ENCODE results near the gene TOR1A. TPM values are rescaled to one million over a fixed set of nuclear protein-coding genes. Genes with fewer than 3 reads are reported as not detected.

Gene TOR1A
- total RNA-seq, 6 donors from 2014 or later = 15.6 to 56.5 (median 34.7) TPM

- peaks cover 8 to 59% (median 37%) of the 10 kb centered on the region in 4 donors for H3K36me3 ChIP-seq
- WGBS, 2 donors = 11 to 53% methylated on average over 5 to 23 of the region's 26 CpGs
- no peaks in the 10 kb centered on the region for H3K9me3 ChIP-seq
- H3K27ac ChIP-seq = peak overlapping the region; percentile 76 to 94 (median 86)
- no peak for TF ChIP-seq EP300 (IDR thresholded peaks at IDR 0.05)
- TF ChIP-seq, protein P1, sequence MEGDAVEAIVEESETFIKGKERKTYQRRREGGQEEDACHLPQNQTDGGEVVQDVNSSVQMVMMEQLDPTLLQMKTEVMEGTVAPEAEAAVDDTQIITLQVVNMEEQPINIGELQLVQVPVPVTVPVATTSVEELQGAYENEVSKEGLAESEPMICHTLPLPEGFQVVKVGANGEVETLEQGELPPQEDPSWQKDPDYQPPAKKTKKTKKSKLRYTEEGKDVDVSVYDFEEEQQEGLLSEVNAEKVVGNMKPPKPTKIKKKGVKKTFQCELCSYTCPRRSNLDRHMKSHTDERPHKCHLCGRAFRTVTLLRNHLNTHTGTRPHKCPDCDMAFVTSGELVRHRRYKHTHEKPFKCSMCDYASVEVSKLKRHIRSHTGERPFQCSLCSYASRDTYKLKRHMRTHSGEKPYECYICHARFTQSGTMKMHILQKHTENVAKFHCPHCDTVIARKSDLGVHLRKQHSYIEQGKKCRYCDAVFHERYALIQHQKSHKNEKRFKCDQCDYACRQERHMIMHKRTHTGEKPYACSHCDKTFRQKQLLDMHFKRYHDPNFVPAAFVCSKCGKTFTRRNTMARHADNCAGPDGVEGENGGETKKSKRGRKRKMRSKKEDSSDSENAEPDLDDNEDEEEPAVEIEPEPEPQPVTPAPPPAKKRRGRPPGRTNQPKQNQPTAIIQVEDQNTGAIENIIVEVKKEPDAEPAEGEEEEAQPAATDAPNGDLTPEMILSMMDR (IDR thresholded peaks at IDR 0.05) = no peak
- TF ChIP-seq POLR2AphosphoS5 (IDR thresholded peaks at IDR 0.05) = no peak
- TF ChIP-seq POLR2A (IDR thresholded peaks at IDR 0.05) = no peak
- DNase-seq = peak; percentile 53 to 82
- H3K4me1 ChIP-seq = peaks cover 7 to 13% (median 10%) of the 10 kb centered on the region in 4 donors
- no peaks in the 10 kb centered on the region for H3K27me3 ChIP-seq
- peak overlapping the region; percentile 61 to 99 (median 84) for H3K4me3 ChIP-seq
- peak; percentile 27 to 57 for ATAC-seq (ENCODE audit: low FRiP score in 2 of 2)
Observed at GRCh38 chr9:129822898-129823541, 916 bp downstream of the TOR1A start.

DNA sequence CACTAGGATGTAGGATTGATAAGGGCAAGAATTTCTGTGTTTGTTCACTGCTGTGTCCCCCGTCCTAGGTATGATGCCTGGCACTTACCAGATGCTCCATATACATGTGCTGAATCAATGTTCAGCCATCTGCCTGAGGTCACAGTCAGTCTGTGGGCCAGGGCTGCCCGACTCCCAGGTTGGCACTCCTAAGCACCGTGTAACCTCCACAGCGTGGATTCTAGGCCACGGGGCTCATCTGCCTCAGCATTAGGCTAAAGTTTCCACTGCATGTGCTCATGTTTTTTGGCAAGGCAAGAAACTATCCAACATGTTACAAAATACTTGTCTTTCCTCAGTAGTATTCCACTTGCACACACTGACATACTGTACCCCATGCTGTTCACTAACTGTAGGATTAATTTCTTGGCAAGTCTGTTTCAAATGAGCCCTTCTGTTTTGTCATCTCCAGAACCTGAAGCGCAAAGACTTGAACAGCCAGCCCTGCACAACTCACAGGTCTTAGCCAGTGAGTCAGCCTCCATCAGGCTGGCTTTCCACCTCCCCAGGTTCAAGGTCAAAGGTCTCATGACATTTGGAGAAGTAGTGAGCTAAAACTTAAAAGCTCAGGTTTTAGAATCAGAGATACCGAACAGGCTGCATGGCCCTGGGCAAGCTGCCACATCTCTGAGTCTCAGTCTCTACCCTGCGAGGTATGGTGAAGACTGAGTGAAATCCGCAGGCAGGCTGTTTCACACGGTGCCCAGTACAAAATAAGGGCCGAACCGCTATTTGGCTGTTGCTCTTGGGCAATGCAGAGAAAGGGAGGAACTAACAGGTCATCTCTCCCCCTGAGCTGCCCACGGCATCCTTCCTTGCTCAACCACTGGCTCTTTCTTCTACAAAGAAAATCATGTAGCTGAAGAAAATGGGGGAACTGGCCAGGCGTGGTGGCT lies 7.2 kb downstream of the TOR1A start:
- peak in 1 of 2 donors; percentile 43 for ATAC-seq (ENCODE audit: low FRiP score in 2 of 2)
- peaks cover 13 to 97% (median 73%) of the 10 kb centered on the region in 4 donors for H3K36me3 ChIP-seq
- H3K9me3 ChIP-seq = no peaks in the 10 kb centered on the region
- WGBS, 2 donors = 75 to 93% methylated on average over 14 of the region's 14 CpGs
- no peak for TF ChIP-seq POLR2AphosphoS5 (IDR thresholded peaks at IDR 0.05)
- no peak for TF ChIP-seq POLR2A (IDR thresholded peaks at IDR 0.05)
- TF ChIP-seq, protein P1 (IDR thresholded peaks at IDR 0.05) = no peak
- no peak for TF ChIP-seq EP300 (IDR thresholded peaks at IDR 0.05)
- H3K27ac ChIP-seq = peak overlapping the region in 2 of 4 donors; percentile 26 to 35
- H3K4me1 ChIP-seq = no peaks in the 10 kb centered on the region
- DNase-seq = peak in 1 of 2 donors; percentile 40
- no peaks in the 10 kb centered on the region for H3K27me3 ChIP-seq
- H3K4me3 ChIP-seq = no peak overlapping the region

DNA sequence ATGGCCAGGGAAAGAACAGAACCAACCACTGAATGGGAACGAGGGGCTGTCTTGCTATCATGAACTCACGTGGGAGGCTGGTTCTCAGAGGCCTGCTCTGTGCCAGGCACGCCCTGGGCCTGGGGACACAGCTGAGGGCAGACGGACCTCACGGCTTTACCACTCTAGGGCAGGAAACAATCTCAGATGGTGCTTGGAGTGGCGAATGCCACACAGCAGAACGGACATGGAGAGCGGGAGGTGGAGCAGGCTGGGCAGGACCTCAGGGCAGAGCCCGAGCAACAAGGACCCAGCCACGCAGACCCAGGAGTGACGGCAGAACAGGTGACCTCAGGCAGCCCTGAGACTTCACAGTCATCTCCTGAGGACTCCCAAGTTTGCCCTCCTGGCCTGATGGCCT lies 8.7 kb downstream of the TOR1A start:
- Histone ChIP-seq H3K27ac (no peak overlapping the region), H3K4me1 (no peaks in the 10 kb centered on the region), H3K9me3 (no peaks in the 10 kb centered on the region), H3K36me3 (peaks cover 8 to 96% (median 62%) of the 10 kb centered on the region in 4 donors), H3K4me3 (no peak overlapping the region), H3K27me3 (no peaks in the 10 kb centered on the region)
- TF ChIP-seq EP300 (IDR thresholded peaks at IDR 0.05) (no peak), POLR2AphosphoS5 (IDR thresholded peaks at IDR 0.05) (no peak), POLR2A (IDR thresholded peaks at IDR 0.05) (no peak)
- TF ChIP-seq, protein P1 (IDR thresholded peaks at IDR 0.05) = no peak
- DNase-seq (peak in 1 of 2 donors; percentile 42), ATAC-seq (ENCODE audit: low FRiP score in 2 of 2) (no peak)
- 92% methylated on average over 11 of the region's 11 CpGs for WGBS, 2 donors

DNA sequence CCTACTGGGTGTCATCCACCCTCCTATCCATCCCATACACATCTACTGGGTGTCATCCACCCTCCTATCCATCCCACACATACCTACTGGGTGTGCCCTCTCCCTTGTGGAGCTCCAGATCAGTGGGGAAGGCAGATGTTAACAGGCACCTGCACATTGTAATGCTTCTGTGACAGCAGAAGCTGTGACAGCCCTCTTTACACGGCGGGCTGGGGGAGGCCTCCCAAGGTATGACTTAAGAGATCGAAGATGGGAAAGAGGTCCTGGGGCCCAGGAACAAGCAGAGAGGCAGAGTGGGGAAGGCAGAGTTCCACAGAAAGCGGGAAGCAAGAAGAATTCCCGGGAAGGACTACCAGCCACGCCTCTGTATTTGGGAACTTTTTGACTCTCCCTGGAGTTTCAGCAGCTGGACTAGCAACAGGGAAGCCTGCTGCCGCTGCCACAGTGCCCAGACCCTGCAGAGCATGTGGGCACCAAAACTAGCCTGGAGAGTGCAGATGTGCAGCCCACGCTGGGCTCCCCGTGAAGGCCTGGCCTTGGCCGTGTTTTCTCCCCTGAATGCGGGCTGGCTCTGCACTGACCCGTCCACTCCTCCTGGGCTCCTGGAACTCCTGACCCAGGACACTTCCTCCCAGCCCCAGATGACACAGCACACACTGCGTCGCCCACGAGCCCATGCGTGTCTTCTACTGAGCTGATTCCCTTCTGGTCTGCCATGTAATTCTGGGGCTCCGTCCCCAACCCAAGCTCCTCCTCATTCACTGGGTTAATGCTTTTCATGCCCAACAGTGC lies 9.3 kb downstream of the TOR1A start:
- Histone ChIP-seq H3K27ac (no peak overlapping the region), H3K4me1 (no peaks in the 10 kb centered on the region), H3K9me3 (no peaks in the 10 kb centered on the region), H3K27me3 (no peaks in the 10 kb centered on the region), H3K4me3 (no peak overlapping the region), H3K36me3 (peaks cover 8 to 96% (median 65%) of the 10 kb centered on the region in 4 donors)
- no peak for TF ChIP-seq POLR2AphosphoS5 (IDR thresholded peaks at IDR 0.05)
- no peak for TF ChIP-seq EP300 (IDR thresholded peaks at IDR 0.05)
- TF ChIP-seq, protein P1 (IDR thresholded peaks at IDR 0.05) = no peak
- no peak for TF ChIP-seq POLR2A (IDR thresholded peaks at IDR 0.05)
- WGBS, 2 donors = 86 to 93% methylated on average over 12 to 17 of the region's 17 CpGs
- ATAC-seq (ENCODE audit: low FRiP score in 2 of 2) = no peak
- peak in 1 of 2 donors; percentile 54 for DNase-seq
